DMS 273 treated with DMSO at 0.1 percent for 48 hours (cell line): ENCODE data around the gene ADAMTS18.

Experiments
- DNase-seq: peaks from one replicate; lab custom pipeline; 2025; lab: John Stamatoyannopoulos, UW

The ADAMTS18 gene

DNA sequence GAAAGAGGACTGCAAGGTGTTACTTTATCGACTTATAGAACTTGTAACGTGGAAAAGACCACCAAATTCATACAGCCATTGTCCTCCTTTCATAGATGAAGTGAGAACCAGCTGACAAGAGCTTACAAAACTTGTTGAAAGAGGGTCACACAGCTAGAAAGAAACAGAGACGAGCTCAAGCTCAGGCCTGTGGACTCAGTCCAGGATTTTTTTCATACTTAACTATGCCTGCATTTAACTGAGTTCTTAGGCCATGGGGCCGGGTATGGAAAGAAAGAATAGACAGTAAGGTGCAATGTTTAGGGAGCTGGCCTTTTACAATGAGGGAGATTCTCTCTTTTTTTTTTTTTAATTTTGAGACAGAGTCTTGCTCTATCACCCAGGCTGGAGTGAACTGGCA is 106.1 kb downstream of the ADAMTS18 start:
- no peak for DNase-seq

DNA sequence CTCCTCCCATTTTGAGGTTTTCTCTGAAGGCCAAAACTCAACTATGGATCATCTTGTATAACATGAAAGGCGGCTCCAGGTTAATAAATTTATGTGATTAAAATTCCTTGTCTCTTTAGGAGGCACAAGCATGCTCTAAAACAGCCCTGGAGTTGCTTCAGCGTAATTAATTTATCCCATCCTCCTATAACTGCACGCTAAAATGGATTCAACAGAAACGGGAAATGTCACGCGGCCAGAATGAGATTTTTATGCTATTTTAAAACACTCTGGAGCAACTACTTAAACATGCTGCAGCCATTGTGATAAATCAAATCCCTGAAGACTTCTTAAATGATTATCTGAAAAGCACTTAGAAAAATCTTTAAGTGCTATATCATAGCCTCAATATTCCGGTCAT is 106.6 kb downstream of the ADAMTS18 start:
- no peak for DNase-seq

DNA sequence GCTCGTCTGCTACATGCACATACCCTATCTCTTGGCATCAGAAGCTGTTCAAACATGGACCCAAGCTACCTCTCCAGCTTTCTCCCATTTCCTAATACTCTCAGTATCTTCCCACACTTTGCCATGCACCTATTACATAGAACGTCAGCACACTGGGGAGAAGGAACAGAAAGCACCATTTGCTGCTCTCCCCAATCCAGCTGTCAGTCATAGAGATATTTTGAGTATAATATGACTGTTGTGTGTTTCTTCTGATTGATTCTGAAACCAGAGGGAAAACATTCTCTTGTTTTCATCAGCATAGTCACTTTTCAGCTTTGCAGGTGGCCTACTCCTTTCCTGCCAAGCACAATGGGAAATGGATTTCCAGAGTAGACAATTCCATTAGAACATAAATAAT is 107.1 kb downstream of the ADAMTS18 start:
- no peak for DNase-seq

DNA sequence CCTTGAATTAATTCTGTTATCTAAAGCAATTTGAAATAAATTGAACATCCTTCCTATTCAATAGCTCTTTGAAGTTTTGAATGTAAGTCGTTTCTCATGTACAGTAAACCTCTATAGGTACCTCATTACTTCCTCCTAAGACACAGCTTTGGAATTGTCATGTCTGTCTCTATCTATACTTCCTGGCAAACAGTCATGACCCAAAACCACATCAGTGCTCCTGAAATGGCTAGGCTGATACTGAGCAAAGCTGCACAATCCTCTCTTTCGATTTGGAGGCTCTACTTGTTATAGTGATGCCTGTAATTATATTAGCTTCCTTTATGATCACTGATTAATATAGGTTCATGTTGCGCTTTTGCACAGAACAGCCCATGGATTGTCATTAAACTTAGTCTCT is 110.1 kb downstream of the ADAMTS18 start:
- DNase-seq = no peak

DNA sequence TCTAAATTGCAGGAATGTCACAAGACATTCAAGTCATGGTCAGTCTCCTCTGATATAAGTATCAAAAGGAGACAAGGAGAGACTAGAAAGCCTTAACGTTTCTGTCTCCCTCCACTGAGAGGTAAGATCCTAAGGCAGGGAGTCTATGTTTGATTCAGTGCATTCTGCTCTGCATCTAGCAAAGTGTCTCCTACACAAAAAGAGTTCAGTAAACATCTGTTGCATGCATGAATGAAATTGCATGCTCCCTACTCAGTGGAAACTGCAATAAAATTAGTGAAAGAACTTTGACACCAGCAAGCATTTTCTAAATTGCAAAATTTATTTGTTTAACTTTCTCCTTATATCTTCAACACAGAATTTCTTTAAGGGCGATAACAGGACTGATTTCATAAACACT is 111.1 kb downstream of the ADAMTS18 start:
- DNase-seq = no peak

DNA sequence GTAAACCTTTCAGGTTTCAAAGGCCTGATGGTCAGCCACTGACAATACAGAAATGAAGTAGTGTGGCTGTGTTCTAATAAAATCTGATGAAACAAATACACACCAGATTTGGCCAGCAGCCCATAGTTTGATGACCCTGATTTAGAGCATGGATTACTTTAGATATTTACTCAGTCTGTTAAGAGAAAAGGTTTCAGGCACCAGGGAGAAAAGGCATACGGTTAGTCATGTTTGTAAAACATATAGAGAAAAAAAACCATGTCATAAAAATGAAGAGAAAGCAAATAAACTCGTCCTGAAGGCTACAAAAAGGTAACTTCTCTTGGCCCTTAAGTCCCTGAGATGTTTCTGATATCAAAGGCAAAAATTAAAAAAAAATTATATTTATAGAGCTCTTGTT is 112.1 kb downstream of the ADAMTS18 start:
- DNase-seq = no peak

DNA sequence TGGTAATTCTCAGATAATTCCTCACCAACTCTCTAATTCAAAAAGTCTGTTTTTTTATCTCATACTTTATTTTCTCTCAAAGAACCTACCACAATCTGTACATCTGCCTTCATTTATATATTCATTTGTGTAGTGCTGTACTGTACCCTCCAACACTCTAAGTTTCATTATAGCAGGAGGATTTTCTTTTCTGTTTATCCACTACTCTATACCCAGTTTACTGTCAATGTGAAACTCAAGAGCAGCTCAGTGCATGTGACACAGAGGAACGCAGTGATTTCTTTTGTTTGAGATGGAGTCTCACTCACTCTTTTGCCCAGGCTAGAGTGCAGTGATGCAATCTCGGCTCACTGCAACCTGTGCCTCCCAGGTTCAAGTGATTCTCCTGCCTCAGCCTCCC is 117.8 kb downstream of the ADAMTS18 start:
- no peak for DNase-seq

DNA sequence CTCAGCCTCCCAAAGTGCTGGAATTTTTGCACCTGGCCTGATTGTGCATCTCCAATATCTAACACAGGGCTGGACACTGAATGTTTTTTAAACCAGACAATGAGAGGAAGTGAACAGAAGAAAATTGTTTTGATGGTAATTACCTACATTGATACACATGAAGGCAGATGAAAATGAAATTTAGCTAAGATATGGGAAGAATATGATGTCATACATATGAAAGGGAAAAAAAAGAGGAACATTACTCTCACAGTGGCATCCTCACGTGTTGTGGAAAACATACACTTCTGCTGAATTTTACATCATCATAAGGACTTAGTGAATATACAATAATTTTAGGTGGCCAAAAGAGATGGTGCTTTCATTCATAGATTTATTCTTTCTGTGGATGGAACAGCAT is 124.0 kb downstream of the ADAMTS18 start:
- no peak for DNase-seq

DNA sequence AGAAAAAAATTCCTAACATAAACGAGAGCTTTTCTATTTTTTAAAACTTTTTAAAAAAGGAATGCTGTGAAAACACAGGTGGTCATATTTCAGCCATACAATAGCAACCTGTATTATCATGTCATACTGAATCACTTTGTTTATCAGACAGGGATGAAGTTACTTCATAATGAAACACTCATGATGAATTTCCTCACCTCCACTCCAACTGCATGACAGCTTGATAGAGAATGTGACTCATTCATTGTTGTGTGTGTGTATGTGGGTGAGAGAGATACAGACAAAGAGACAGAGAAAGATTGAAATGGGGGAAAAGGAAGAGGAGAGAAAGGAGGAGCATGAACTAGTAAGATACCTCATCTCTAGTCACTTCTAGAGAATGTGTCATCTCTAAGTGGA is 126.7 kb downstream of the ADAMTS18 start:
- DNase-seq = no peak

DNA sequence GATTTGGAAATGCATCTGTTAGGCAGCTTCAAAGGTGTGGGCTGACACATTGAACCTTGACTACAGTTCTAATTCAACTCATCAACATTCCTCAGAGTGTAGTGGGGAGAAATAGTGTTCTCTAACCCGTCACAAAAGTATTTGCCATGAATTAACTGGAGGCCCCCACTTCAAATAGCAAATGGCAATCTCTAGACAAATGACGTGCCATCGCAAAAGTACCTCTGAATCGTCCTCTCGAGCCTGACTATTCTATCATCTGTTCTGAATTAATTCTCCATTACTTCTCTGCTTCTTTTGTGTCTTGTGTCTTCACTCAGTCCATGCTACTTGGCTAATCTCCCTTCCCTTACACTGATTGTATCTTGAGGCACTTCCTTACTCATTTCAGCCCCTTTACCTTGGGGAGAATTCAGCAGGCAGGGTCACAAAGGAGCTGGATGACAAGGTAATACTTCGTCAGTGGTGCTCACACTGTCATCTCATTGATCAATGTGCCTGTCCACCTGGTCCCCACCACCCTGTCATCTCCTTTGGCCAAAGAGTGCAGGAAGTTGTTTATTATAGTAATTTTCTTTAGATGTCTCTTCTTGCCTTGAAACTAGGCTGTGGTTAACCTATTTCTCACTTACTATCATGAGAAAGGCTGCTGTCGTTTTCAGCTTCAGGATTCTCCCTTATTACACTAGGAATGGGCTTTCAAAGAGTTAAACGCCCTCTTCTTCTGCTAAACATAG is 127.2 kb downstream of the ADAMTS18 start:
- DNase-seq = no peak

DNA sequence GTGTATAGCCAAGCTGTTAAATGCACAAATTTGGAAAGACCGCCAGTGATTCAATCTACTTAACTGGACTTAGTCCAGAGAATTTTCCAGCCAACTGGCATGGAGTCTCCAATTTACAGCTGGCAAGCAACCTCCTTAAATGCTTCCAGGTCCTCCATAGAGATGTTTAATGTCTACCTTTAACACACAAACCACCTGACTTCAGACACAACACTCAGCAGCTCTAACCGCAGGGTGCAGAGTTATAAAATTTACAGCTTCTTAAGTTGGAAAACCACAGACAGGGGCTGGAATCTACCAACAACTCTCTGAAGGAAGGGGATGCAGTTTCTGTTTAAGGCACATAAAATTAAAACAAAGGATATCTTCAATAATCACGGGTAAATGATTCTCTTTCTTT is 128.8 kb downstream of the ADAMTS18 start:
- DNase-seq = no peak

DNA sequence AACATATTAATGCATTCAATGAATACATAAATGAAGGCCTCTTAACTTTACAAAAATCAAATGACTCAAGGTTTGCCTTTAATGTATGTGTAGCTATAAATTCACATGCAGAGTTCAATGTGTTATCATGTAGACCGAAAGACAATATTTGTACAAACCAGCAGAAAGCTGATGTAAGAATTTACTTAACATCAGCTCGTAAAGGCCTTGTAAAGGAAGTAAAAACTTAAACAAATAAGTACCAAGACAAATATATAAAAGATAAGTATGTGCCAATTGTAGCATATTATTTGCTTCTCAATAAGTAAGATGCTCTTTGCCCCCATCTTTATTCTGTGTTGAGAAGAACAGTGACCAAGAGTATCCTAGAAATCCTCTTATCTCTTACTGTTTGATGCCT is 130.0 kb downstream of the ADAMTS18 start:
- no peak for DNase-seq

DNA sequence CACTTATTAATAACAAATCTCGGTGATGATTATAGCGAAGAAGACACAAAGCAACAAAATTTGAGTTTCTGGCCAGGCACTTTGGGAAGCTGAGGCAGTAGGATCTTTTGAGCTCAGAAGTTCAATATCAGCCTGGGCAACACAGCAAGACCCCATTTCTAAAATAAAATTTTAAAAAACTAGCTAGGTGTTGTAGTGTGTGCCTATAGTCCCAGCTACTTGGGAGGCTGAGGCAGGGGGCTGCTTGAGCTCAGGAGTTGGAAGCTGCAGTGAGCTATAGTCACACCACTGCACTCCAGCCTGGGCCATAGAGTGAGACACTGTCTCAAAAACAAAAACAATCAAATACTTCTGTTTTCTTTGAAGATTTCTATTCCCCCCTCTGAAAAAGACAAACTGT is 130.7 kb downstream of the ADAMTS18 start:
- no peak for DNase-seq

DNA sequence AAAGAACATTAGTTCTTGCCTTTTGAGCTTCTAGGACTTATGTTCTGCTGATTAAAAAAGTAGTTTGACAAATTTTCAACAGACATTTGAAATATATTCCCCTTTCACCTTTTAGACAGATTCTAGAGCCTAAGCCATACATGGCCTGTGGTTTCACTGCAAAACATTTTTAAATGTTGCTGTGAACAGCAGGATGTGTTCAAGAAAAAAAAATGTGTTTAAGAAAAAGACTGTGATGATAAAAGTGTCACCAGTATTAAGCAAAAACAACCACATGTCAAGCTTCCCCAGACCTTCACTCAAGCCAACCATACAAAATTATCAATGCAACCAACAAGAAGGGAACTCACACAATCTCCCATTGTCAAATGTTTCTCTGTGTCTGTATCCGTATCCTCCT is 132.2 kb downstream of the ADAMTS18 start:
- no peak for DNase-seq

DNA sequence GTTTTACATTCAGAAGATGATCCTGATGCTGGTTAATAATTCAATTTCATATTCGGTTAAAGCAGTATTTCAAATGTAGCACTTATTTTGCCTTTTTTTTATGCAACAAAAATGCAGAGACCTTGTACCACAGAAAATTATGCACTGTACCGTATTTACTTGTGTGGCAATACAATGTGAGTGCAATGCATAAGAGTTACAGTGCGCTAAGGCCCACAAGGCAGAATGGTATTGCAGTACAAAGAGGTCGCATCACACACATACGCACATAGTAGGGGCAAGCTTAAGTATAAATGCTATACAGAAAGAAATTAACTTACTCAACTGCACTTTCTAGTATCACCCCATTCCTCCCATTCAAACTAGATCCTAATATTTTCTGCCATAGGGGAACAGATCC is 132.6 kb downstream of the ADAMTS18 start:
- DNase-seq = no peak

DNA sequence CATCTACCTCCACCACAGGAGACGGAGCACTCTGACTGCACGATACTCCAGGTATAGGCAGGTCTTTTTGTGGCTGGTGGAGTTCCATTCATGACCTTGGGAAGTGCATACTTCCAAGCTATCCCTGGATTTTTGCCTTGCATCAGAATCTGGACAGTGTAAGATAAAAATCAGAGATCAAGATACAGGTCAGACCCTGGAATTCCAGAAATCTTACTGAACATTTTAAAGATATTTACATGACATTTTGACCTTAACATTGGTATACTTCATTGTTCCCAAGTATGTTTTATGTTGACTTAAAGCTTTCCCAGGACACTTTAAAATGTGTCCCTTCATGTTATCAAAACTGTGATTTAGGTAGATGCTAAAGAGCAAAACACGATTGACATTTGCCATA is 134.6 kb downstream of the ADAMTS18 start:
- DNase-seq = no peak

DNA sequence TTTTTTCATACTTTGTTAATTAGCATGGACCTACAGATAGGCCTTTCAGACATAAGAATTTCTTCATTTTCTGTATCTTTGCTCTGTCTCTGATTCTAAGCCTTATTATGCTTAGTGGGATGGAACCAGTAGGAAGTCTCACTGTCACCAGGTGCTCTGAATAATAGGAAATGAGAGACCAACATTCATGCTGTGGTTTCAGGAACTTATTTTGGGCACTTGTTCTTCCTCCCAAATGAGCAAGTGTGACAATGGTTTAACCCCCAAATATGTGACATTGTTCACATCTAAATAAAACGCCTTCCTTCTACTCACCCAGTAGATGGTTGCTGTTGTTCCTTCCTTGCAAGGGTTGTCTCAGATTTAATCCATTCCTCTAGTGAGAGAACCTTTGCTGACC is 135.4 kb downstream of the ADAMTS18 start:
- DNase-seq = no peak

DNA sequence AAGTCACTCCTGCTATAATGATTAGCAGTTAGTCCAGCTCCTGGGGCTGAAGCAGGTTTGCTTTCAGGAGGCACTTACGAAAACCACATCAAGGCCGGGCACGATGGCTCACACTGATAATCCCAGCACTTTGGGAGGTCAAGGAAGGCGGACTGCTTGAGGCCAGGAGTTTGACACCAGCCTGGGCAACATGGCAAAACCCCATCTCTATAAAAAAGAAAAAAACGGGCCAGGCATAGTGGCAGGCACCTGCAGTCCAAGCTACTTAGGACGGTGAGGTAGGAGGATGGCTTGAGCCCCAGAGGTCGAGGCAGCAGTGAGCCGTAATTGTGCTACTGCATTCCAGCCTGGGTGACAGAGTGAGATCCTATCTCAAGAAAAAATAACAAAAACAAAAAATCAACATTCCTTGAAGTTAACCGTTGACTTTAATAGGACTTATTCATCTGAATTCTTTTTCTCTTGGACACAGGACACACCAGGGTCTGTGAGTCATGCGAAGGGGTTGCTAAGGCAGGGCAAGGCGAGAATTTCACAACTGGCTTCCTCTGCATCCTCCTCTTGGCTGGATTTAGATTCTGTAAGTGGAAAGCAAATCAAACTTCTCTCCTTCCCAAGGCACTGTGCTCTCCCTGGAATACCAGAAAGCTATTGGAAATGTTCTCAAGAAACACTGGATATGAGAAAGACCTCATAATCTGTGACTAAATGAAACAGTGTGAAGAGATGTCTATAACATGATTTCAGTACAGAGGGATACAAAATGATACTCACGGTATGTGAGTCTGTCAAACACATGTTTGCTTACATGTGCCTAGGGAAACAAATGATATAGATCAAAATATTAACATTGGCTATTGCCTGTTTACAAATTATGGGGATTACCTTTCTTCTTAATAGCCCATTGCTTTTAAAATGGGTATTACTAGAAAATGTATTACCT is 136.1 kb downstream of the ADAMTS18 start:
- DNase-seq = no peak

DNA sequence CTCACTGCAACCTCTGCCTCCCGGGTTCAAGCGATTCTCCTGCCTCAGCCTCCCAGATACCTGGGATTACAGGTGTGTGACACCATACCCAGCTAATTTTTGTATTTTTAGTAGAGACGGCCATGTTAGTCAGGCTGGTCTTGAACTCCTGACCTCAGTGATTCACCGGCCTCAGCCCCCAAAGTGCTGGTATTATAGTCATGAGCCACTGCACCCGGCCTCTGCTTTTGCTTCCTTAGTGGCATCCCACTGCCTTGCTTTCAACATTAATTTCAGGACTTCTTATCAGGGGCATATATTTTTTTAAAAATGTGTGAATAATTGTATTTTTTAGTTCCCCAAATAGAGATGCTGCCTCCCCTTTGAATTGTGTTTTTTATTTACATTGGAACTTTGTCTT is 136.8 kb downstream of the ADAMTS18 start:
- no peak for DNase-seq

DNA sequence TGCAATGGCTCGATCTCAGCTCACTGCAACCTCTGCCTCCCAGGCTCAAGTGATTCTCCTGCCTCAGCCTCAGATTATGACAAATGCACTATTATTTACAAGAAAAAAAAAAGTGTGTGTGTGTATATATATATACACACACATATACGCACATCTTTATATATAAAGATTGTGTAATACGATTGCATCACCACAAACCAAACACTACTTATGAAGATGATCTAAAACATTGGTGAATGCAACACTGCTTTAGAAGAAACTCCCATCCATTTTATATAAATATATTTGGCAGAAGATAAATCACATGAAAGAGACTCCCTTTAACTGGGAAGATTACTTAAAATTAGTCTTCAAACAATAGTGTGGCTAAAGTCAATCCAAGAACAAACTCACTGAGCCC is 138.9 kb downstream of the ADAMTS18 start:
- DNase-seq = no peak

DNA sequence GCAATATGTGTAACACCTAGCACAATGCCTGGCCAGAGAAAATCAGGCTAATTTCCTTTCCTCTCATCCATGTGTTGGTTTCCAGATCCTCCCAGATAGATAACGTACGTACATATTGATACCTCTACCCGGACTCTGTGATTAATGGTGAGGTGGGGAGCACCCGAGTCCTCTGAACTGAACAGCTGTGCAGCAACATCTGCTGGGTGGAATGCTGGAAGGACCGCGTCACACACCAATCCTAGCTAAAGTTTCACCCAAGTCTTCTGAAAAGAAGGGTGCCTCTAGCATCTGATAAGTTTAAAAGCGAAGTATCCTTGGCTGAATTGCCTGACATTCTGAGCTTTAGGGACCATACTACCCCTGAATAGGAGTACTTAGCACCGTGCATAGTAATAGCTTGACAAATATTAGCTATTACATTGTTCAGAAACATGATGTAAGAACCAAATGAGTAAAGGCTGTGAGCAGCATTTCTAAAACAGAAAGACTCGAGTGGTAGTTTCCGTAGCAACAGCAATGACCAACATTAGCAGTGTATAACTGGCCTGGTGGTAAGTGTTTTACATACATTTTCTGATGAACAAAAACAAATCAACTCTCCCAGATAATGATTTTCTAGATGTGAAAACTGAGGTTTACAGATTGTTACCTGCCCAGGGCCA is 144.3 kb downstream of the ADAMTS18 start:
- DNase-seq = no peak

DNA sequence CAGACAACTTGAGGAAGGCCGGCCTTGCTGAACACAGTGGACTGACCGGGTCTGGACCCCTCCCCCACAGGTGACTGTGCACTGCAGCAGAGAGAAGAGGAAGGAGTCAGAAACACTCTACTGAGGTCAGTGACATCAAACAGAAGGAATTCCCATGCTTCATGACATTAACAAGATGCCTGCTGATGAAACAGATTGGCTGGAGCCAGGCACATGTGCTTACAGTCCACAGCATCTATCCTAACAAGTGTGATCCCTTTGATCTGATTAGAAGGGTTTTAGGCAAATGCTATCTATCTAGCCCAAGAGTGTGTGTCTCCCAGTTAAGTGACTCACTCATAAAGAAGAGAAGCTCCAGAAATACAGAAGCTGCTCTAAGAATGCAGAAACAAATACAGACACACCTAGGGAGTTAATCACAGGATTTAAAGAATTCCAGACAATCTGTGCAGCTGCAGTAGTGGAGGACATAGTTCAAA is 145.5 kb downstream of the ADAMTS18 start:
- no peak for DNase-seq

DNA sequence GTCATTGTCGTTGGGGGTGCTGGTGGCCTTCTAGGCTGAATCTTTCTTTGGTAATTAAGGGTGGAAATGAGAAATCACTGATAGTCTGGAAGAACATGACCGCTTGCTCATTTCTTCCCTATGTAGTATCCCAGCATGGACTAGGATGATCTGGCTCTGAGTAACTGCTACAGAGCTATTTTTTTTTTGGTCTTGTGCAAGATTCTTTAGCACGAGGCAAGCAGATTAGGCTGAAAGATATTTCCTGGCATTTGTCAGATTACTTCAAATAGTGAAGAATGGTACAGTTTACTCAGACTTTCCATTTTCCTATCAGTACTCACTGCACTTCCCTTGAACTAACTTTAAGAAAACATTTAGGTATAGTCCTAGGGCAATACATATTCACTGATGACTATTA is 146.6 kb downstream of the ADAMTS18 start:
- no peak for DNase-seq
